ENCODE results near the gene MYOM3. TPM values are rescaled to one million over a fixed set of nuclear protein-coding genes. Genes with fewer than 3 reads are reported as not detected.
A peak's percentile ranks its signal among the peaks of the same experiment; 100 is the strongest.

The MYOM3 gene
- total RNA-seq, 1 donor from 2014 or later: 0.29 TPM

DNA sequence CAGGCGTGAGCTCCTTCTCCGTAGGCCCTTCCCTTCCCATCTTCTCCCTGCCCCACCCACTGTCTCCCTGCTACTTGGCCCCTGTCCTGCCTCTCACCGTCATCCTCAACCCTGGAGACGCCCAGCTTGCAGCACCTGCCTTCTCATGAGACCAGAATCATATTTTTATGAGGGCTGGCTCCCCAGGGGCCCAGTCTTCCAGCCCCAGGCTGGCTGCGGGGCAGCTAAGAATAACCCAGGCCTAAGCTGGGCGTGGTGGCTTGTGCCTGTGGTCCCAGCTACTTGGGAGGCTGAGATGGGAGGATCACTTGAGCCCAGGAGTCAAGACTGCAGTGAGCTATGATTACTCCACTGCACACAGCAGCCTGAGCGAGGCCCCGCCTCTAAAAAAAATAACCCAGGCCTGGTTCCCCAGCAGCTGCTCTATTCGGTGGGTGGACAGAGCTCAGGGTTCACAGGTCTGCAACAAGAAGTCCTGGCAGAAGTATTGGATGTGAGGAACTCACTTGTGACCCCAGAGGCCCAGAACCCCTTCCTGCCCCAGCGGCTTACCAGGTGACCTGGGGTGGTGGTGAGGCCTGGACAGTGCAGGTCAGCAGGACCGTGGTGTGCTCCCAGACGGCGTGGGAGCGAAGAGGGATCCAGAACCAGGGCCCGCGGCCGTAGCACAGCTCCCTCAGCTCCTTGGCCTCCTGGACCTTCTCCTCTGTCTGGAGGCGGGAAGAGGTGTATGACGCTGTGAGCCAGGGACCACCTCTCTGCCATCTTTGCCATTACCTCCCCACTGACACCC lies 6.4 kb downstream of the MYOM3 start:
- no peaks in the 10 kb centered on the region for H3K36me3 Mint-ChIP-seq
- no peaks in the 10 kb centered on the region for H3K9me3 Mint-ChIP-seq
- H3K27me3 Mint-ChIP-seq (ENCODE audit: low read depth): no peaks in the 10 kb centered on the region
- peaks cover 23% of the 10 kb centered on the region for H3K4me1 Mint-ChIP-seq
- H3K4me3 Mint-ChIP-seq: no peak overlapping the region
- TF ChIP-seq CTCF (IDR thresholded peaks at IDR 0.05; ENCODE audit: unreplicated experiment): no peak
- DNase-seq (ENCODE audit: low spot score in 2 of 2, unreplicated experiment in 2 of 2): no peak
- H3K27ac Mint-ChIP-seq: peak overlapping the region; percentile 25

- TF ChIP-seq CTCF (IDR thresholded peaks at IDR 0.05; ENCODE audit: unreplicated experiment): no peak
- Mint-ChIP-seq H3K36me3 (no peaks in the 10 kb centered on the region), H3K9me3 (no peaks in the 10 kb centered on the region), H3K4me3 (no peak overlapping the region), H3K27me3 (ENCODE audit: low read depth) (no peaks in the 10 kb centered on the region), H3K27ac (no peak overlapping the region), H3K4me1 (peaks cover 23% of the 10 kb centered on the region)
- no peak for DNase-seq (ENCODE audit: low spot score in 2 of 2, unreplicated experiment in 2 of 2)
Measured at GRCh38 chr1:24104854-24105253, 7.1 kb downstream of the MYOM3 start.

DNA sequence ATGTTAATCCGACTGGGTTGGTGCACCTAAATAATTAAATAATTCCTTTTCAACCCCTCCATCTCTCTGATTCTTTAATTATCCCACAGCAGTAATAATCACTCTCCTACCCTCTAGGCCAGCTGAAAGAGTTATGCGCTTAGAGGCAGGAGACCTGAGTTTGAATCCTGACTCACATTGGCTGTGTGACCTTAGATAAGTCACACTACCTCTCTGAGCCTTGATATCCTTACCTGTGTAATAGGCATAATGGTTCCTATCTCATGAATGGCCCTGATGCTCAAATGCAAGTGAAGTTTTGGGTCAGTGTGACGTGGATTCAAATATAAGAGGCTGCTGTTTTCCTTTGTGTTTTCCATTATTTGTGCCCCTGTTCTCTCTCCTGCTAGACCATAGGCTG lies 8.1 kb downstream of the MYOM3 start:
- no peaks in the 10 kb centered on the region for H3K36me3 Mint-ChIP-seq
- peak overlapping the region; percentile 95 for H3K27ac Mint-ChIP-seq
- no peaks in the 10 kb centered on the region for H3K9me3 Mint-ChIP-seq
- H3K4me3 Mint-ChIP-seq: no peak overlapping the region
- no peak for TF ChIP-seq CTCF (IDR thresholded peaks at IDR 0.05; ENCODE audit: unreplicated experiment)
- peaks cover 28% of the 10 kb centered on the region for H3K4me1 Mint-ChIP-seq
- DNase-seq (ENCODE audit: low spot score in 2 of 2, unreplicated experiment in 2 of 2): no peak
- H3K27me3 Mint-ChIP-seq (ENCODE audit: low read depth): no peaks in the 10 kb centered on the region

DNA sequence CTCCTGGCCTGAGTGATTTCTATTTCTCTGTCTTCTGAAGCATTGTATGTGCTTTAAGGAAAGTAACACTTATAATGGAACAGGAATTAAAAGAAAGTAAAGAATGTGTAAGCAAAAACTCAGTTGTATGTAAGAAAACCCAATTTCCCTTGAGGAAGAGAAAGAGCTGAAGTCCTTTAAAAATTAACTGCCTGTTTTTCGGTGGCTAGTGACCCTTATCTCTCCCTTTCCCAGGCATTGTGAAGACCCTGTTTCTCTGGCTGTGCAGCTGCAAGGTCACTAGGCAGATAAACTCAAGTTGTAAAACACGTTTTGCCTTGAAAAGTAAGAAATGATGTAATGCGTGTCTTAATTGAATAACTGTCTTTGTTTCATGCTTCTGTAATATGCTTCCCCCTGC lies 8.5 kb downstream of the MYOM3 start:
- Mint-ChIP-seq H3K27me3 (ENCODE audit: low read depth) (no peaks in the 10 kb centered on the region), H3K4me3 (no peak overlapping the region), H3K27ac (peak overlapping the region; percentile 95), H3K4me1 (peaks cover 28% of the 10 kb centered on the region), H3K36me3 (no peaks in the 10 kb centered on the region), H3K9me3 (no peaks in the 10 kb centered on the region)
- no peak for DNase-seq (ENCODE audit: low spot score in 2 of 2, unreplicated experiment in 2 of 2)
- no peak for TF ChIP-seq CTCF (IDR thresholded peaks at IDR 0.05; ENCODE audit: unreplicated experiment)

DNA sequence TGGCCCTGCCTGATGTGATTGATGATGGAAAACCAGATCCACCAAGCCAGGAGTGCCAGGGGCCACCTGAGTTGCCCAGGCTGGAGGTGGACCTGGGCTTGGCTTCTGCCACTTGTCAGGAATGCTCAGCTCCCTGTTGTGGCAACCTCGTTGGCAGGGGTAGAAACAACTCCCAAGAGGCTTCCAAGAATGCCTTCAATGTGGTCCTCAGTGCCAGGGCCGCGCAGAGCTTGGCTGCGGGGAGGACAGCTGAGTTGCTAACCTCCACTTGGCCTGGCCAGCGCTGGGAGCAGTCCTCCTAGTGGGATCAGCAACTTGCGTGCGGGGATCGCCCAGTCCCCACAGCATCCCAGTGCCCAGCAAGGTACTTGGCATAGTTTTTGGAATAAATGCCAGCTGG lies 9.0 kb downstream of the MYOM3 start:
- TF ChIP-seq CTCF (IDR thresholded peaks at IDR 0.05; ENCODE audit: unreplicated experiment): no peak
- peak overlapping the region; percentile 95 for H3K27ac Mint-ChIP-seq
- H3K36me3 Mint-ChIP-seq: no peaks in the 10 kb centered on the region
- no peaks in the 10 kb centered on the region for H3K9me3 Mint-ChIP-seq
- no peaks in the 10 kb centered on the region for H3K27me3 Mint-ChIP-seq (ENCODE audit: low read depth)
- DNase-seq (ENCODE audit: low spot score in 2 of 2, unreplicated experiment in 2 of 2): no peak
- no peak overlapping the region for H3K4me3 Mint-ChIP-seq
- H3K4me1 Mint-ChIP-seq: peaks cover 28% of the 10 kb centered on the region

Measured in mesothelial cell of epicardium (in vitro differentiated cells).